ENCODE results near the gene AGAP4. TPM values are rescaled to one million over a fixed set of nuclear protein-coding genes. Genes with fewer than 3 reads are reported as not detected.
"Not testable (repeated sequence)": the region's sequence is repeated elsewhere in the genome, so short reads cannot be mapped to it uniquely, and the experiment has no call there.

Gene AGAP4
- total RNA-seq, 1 donor from 2014 or later: 2.6 TPM

- not testable (repeated sequence) for DNase-seq (ENCODE audit: low read depth in 2 of 2)
Measured at GRCh38 chr10:45790694-45791426, 56.4 kb downstream of the AGAP4 start.

DNA sequence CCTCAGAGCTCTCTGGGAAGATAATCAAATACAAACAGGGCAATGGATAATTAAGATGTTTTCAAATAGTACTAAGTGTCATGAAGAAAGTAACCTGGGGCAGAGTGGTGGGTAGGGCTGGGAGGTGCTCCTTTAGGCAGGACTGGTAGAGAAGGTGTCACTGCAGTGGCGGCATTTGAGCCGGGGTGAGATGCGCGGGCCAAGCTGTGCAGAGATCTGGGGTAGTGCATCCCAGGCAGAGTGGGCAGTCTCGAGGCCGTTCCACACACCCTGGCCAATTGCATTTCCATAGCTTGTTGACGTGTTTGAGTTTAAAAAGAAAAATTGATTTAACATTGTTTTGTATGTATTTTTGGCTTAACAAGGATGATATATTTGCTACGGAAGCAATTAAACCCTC, 57.3 kb downstream of the AGAP4 start:
- DNase-seq (ENCODE audit: low read depth in 2 of 2): not testable (repeated sequence)

DNA sequence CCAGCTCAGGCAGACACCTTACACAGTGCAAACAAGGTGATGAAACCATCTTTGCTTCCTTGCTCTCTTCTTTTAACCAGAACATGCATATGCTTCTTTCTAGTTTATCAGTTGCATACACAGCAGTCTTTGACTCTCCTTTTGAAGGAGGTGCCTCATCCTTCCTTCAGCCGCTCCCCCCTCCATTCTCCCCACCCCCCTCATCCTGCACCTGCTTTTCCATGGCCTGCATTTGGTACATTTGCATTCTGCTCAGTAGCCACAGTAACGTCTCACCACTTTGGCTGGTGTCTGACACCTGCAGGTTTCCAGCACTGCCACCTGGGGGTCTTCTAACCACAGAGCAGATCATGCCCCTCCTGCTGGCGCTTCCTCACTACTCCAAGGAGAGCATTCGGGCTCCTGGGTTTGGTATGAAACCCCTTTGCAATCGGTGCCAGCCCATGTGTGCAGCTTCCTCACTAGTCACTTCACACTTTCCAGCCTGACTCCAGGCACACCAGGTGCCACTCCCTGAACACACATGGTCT, 60.0 kb downstream of the AGAP4 start:
- DNase-seq (ENCODE audit: low read depth in 2 of 2): not testable (repeated sequence)

GRCh38 chr10:45786217-45786616, 61.1 kb downstream of the AGAP4 start:
- not testable (repeated sequence) for DNase-seq (ENCODE audit: low read depth in 2 of 2)

Other genes with a start within 250 kb of the AGAP4 start
- 2.6 and 5.2 TPM in 2 replicates for gene ZFAND4, start 174.7 kb downstream of the AGAP4 start, total RNA-seq
- 22.2 and 26.2 TPM in 2 replicates for gene WASHC2C, start 120.2 kb downstream of the AGAP4 start, total RNA-seq
- gene TIMM23, start 125.0 kb upstream of the AGAP4 start, total RNA-seq: 52.4 and 56.0 TPM in 2 replicates
- gene NCOA4, start 183.1 kb upstream of the AGAP4 start, total RNA-seq: 138 and 166 TPM in 2 replicates
- gene MSMB, start 198.8 kb upstream of the AGAP4 start, total RNA-seq: not detected in 2 replicates

All from lung microvascular endothelial cell (primary cell).